ENCODE measurements around the gene GINS1. TPM values are rescaled to one million over a fixed set of nuclear protein-coding genes. Genes with fewer than 3 reads are reported as not detected.

GINS1 gene
- total and polyA plus RNA-seq, 2 donors (not counting 3 experiments of a cell fraction or from before 2014, with no cell fraction given), result 8.2 to 26.3 TPM

DNA sequence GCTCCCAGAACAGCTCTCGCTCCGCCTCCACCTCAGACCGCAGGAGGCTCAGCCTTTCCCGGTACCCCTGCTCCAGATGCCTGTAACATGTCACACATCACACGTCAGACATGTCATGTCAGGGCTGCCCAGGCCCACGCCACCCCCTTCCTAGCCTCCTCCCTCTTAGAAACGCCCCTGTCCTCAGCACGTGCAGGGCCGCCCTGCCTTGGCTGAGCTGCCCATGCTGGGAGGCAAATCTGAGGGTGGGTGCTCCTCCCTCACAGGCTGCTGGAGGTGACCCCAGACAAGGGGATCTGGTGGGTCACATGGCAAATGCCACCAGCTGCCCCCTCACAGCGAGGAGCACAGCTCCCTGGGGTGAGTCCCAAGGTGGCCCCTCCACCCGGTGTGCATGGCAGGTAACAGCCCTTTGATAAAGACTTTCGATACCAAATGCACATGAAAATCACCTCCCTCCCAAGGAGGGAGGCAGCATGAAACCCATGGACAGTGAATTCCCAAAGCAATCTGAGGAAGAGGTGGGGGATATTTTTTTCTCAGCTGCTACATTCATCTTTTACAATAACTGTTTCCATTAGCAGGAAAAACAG is 84.1 kb downstream of the GINS1 start:
- BruUV-seq (replicated peaks), result no TSS peak
- FAIRE-seq (no peak), DNase-seq (ENCODE audit: low read depth, low spot score) (no peak)
- H3K9ac ChIP-seq (replicated peaks; ENCODE audit: extremely low read depth, insufficient read depth, low read length), result no peak overlapping the region
- H3K79me2 ChIP-seq (ENCODE audit: control insufficient read depth, insufficient read depth, low read length), result no peaks in the 10 kb centered on the region
- no peak overlapping the region for H3K27ac ChIP-seq (ENCODE audit: insufficient read depth, low read depth, low read length)
- ChIA-PET POLR2A (no interaction called here), CTCF (interaction anchor here (1.1 to 1.4 kb wide), 2 partner anchors 10 to 17 kb away, joined by 3 to 5 read pairs; no protein-coding TSS in a partner anchor)
- H3K9me3 ChIP-seq (replicated peaks; ENCODE audit: control insufficient read depth, insufficient read depth, low read length), result no peaks in the 10 kb centered on the region
- no peaks in the 10 kb centered on the region for H3K27me3 ChIP-seq (ENCODE audit: control insufficient read depth in 2 of 2, insufficient read depth in 2 of 2, low read length in 2 of 2)
- no peak overlapping the region for H3K4me2 ChIP-seq (ENCODE audit: insufficient read depth, low read length)
- no peak overlapping the region for H3K4me3 ChIP-seq (replicated peaks in 1 of 3; ENCODE audit: insufficient read depth in 1 of 3, low read depth in 1 of 3, low read length in 3 of 3)
- no peak for TF ChIP-seq POLR2A (IDR thresholded peaks at IDR 0.05; ENCODE audit: low read depth, low read length)
- no peak for TF ChIP-seq FOS (IDR thresholded peaks at IDR 0.05; ENCODE audit: borderline replicate concordance, insufficient read depth, low read length)
- TF ChIP-seq, protein P1, sequence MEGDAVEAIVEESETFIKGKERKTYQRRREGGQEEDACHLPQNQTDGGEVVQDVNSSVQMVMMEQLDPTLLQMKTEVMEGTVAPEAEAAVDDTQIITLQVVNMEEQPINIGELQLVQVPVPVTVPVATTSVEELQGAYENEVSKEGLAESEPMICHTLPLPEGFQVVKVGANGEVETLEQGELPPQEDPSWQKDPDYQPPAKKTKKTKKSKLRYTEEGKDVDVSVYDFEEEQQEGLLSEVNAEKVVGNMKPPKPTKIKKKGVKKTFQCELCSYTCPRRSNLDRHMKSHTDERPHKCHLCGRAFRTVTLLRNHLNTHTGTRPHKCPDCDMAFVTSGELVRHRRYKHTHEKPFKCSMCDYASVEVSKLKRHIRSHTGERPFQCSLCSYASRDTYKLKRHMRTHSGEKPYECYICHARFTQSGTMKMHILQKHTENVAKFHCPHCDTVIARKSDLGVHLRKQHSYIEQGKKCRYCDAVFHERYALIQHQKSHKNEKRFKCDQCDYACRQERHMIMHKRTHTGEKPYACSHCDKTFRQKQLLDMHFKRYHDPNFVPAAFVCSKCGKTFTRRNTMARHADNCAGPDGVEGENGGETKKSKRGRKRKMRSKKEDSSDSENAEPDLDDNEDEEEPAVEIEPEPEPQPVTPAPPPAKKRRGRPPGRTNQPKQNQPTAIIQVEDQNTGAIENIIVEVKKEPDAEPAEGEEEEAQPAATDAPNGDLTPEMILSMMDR (IDR thresholded peaks at IDR 0.05; ENCODE audit: extremely low read depth in 1 of 2, insufficient read depth in 1 of 2, low read depth in 1 of 2, low read length in 2 of 2), result no peak
- no peak for TF ChIP-seq GATA2 (IDR thresholded peaks at IDR 0.05; ENCODE audit: insufficient read depth, insufficient read length, low read depth, low read length)
- no peak for TF ChIP-seq POLR2AphosphoS5 (IDR thresholded peaks at IDR 0.05; ENCODE audit: insufficient read depth, low read depth, low read length)
- no peak for TF ChIP-seq MYC (IDR thresholded peaks at IDR 0.05; ENCODE audit: low read depth, low read length)
- no peak for TF ChIP-seq JUN (IDR thresholded peaks at IDR 0.05; ENCODE audit: borderline replicate concordance, insufficient read depth, insufficient read length, low read depth)
- TF ChIP-seq, protein P2, sequence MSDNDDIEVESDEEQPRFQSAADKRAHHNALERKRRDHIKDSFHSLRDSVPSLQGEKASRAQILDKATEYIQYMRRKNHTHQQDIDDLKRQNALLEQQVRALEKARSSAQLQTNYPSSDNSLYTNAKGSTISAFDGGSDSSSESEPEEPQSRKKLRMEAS (IDR thresholded peaks at IDR 0.05; ENCODE audit: insufficient read depth, insufficient read length), result no peak
- TF ChIP-seq EZH2 (IDR thresholded peaks at IDR 0.05; ENCODE audit: borderline replicate concordance, low read depth, low read length, severe bottlenecking), result no peak
- intact Hi-C loops (cut with micrococcal nuclease) (no loop called here), dilution Hi-C loops (cut with MboI; ENCODE audit: extremely low pct_ligation_motif_present, low sequenced_read_pairs) (no loop called here)
- H3K9me1 ChIP-seq (replicated peaks; ENCODE audit: control insufficient read depth, extremely low read depth, insufficient read depth, low read length), result no peaks in the 10 kb centered on the region
- H2AFZ ChIP-seq (ENCODE audit: low read depth, low read length), result no peak overlapping the region
- peaks cover 8% of the 10 kb centered on the region for H3K4me1 ChIP-seq (ENCODE audit: control insufficient read depth, extremely low read depth, insufficient read depth, low read length)
- peaks cover 0 to 15% of the 10 kb centered on the region in 2 experiments for H3K36me3 ChIP-seq (ENCODE audit: control insufficient read depth in 2 of 2, extremely low read depth in 1 of 2, insufficient read depth in 2 of 2, low read length in 2 of 2)
- H4K20me1 ChIP-seq (replicated peaks; ENCODE audit: control insufficient read depth, extremely low read depth, insufficient read depth, low read length), result no peaks in the 10 kb centered on the region

All from endothelial cell of umbilical vein (primary cell).